ENCODE results near the gene RGL4.
"Not testable (repeated sequence)": the region's sequence is repeated elsewhere in the genome, so short reads cannot be mapped to it uniquely, and the experiment has no call there.

RGL4 gene

DNA sequence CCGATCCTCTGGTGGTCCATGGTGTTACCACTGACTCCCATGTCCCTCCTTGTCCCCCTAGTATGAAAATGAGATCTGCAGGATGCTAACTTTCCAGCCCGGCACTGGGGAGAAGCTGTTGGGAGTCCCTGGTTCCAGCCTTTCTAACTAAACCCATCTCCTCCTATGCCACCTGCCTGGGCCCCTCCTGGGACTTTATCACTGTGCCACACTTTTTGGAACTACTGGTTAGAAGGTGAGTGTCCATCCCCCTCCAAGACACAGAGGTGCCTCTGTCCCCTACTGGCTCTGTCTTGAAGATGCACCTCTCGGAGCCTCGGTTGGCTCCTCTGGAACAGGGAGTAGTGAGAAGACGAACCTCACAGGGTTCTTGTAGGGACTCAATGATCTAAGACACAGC is at the start of gene RGL4:
TSS of gene RGL4 (plus strand) at position 301 of the 400 bp plus-strand sequence. CDS start 1,018 bp downstream, outside the sequence.
- no peak for DNase-seq (ENCODE audit: low read depth, low spot score)
- Histone ChIP-seq H3K9me3 (ENCODE audit: low read depth, low read length) (no peaks in the 10 kb centered on the region), H3K27ac (no peak within 1 kb of the TSS), H3K4me3 (no peak within 1 kb of the TSS), H3K9ac (ENCODE audit: insufficient read length) (no peak within 1 kb of the TSS), H3K36me3 (ENCODE audit: insufficient read depth, low read length) (peaks cover 14% of the 10 kb centered on the region)
- TF ChIP-seq POLR2AphosphoS5 (IDR thresholded peaks at IDR 0.05; ENCODE audit: borderline replicate concordance, low read depth, low read length) (no peak), FOXP2 (optimal IDR thresholded peaks at IDR 0.05; ENCODE audit: control extremely low read depth, extremely low read length, insufficient read depth) (no peak)

DNA sequence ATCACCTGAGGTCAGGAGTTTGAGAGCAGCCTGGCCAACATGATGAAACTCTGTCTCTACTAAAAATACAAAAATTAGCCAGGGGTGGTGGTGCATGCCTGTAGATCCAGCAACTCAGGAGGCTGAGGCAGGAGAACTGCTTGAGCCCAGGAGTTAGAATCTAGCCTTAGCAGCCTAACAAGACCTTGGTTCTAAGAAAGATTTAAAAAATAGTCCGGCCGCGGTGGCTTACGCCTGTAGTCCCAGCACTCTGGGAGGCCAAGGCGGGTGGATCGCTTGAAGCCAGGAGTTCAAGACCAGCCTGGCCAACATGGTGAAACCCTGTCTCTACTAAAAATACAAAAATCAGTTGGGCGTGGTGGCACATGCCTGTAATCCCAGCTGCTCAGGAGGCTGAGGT is 44.3 kb upstream of the RGL4 start:
- DNase-seq (ENCODE audit: low read depth, low spot score); H3K36me3 ChIP-seq (ENCODE audit: insufficient read depth, low read length); H3K4me3 ChIP-seq: not testable (repeated sequence)

DNA sequence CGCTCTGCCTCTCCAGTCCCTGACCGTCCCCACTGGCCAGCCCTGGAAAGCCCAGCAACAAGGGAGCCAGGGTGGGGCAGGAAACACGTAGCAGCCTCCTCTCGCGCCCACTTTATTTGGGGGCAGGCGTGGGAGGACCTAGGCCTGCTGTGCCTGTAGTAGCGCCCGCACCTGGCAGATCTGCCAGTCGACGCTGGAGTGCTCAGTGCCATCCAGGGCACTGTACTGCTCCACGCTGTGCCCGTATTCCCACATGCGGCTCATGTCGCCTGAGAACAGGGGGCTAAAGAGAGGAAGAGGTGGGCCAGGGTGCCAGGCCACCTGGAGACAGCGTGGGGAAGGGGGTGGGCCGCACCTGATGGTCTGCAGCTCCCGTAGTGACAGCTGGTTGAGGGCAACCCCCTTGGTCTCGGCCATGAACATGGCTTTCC is 41.7 kb upstream of the RGL4 start:
- H3K36me3 ChIP-seq (ENCODE audit: insufficient read depth, low read length) = no peaks in the 10 kb centered on the region
- H3K4me3 ChIP-seq = no peak overlapping the region
- TF ChIP-seq EZH2 (IDR thresholded peaks at IDR 0.05) (no peak), POLR2AphosphoS5 (IDR thresholded peaks at IDR 0.05; ENCODE audit: borderline replicate concordance, low read depth, low read length) (no peak), FOXP2 (optimal IDR thresholded peaks at IDR 0.05; ENCODE audit: control extremely low read depth, extremely low read length, insufficient read depth) (no peak)

More for the DNA sequence above, 44.3 kb upstream of the RGL4 start:
- not testable (repeated sequence) for H3K9ac ChIP-seq (ENCODE audit: insufficient read length); H3K27ac ChIP-seq; H3K9me3 ChIP-seq (ENCODE audit: low read depth, low read length)

GRCh38 chr22:23651676-23652075 is 39.1 kb upstream of the RGL4 start:
- H3K9ac ChIP-seq (ENCODE audit: insufficient read length) = no peak overlapping the region
- H3K36me3 ChIP-seq (ENCODE audit: insufficient read depth, low read length) = no peaks in the 10 kb centered on the region
- no peak for DNase-seq (ENCODE audit: low read depth, low spot score)
- no peak for TF ChIP-seq EZH2 (IDR thresholded peaks at IDR 0.05)
- no peak for TF ChIP-seq FOXP2 (optimal IDR thresholded peaks at IDR 0.05; ENCODE audit: control extremely low read depth, extremely low read length, insufficient read depth)
- no peak for TF ChIP-seq POLR2AphosphoS5 (IDR thresholded peaks at IDR 0.05; ENCODE audit: borderline replicate concordance, low read depth, low read length)
- H3K4me3 ChIP-seq = no peak overlapping the region
- no peak overlapping the region for H3K27ac ChIP-seq
- no peaks in the 10 kb centered on the region for H3K9me3 ChIP-seq (ENCODE audit: low read depth, low read length)

More for the DNA sequence above, 41.7 kb upstream of the RGL4 start:
- Histone ChIP-seq H3K9me3 (ENCODE audit: low read depth, low read length) (no peaks in the 10 kb centered on the region), H3K27ac (no peak overlapping the region), H3K9ac (ENCODE audit: insufficient read length) (no peak overlapping the region)
- DNase-seq (ENCODE audit: low read depth, low spot score) = no peak

- no peaks in the 10 kb centered on the region for H3K36me3 ChIP-seq (ENCODE audit: insufficient read depth, low read length)
Measured at GRCh38 chr22:23652286-23652685, 38.5 kb upstream of the RGL4 start.

GRCh38 chr22:23652711-23653110 is 38.1 kb upstream of the RGL4 start:
- Histone ChIP-seq H3K9ac (ENCODE audit: insufficient read length) (no peak overlapping the region), H3K27ac (no peak overlapping the region), H3K4me3 (no peak overlapping the region), H3K36me3 (ENCODE audit: insufficient read depth, low read length) (no peaks in the 10 kb centered on the region), H3K9me3 (ENCODE audit: low read depth, low read length) (no peaks in the 10 kb centered on the region)
- TF ChIP-seq EZH2 (IDR thresholded peaks at IDR 0.05) (no peak), POLR2AphosphoS5 (IDR thresholded peaks at IDR 0.05; ENCODE audit: borderline replicate concordance, low read depth, low read length) (no peak), FOXP2 (optimal IDR thresholded peaks at IDR 0.05; ENCODE audit: control extremely low read depth, extremely low read length, insufficient read depth) (no peak)
- no peak for DNase-seq (ENCODE audit: low read depth, low spot score)

More at GRCh38 chr22:23652286-23652685, 38.5 kb upstream of the RGL4 start:
- TF ChIP-seq POLR2AphosphoS5 (IDR thresholded peaks at IDR 0.05; ENCODE audit: borderline replicate concordance, low read depth, low read length) (no peak), EZH2 (IDR thresholded peaks at IDR 0.05) (no peak), FOXP2 (optimal IDR thresholded peaks at IDR 0.05; ENCODE audit: control extremely low read depth, extremely low read length, insufficient read depth) (no peak)
- H3K9ac ChIP-seq (ENCODE audit: insufficient read length) = no peak overlapping the region
- no peak overlapping the region for H3K4me3 ChIP-seq
- H3K27ac ChIP-seq = no peak overlapping the region
- DNase-seq (ENCODE audit: low read depth, low spot score) = no peak
- H3K9me3 ChIP-seq (ENCODE audit: low read depth, low read length) = no peaks in the 10 kb centered on the region

- TF ChIP-seq FOXP2 (optimal IDR thresholded peaks at IDR 0.05; ENCODE audit: control extremely low read depth, extremely low read length, insufficient read depth) (no peak), EZH2 (IDR thresholded peaks at IDR 0.05) (no peak), POLR2AphosphoS5 (IDR thresholded peaks at IDR 0.05; ENCODE audit: borderline replicate concordance, low read depth, low read length) (no peak)
- Histone ChIP-seq H3K36me3 (ENCODE audit: insufficient read depth, low read length) (peaks cover 9% of the 10 kb centered on the region; the same call in 1 of the 2 replicates), H3K27ac (no peak overlapping the region), H3K9me3 (ENCODE audit: low read depth, low read length) (no peaks in the 10 kb centered on the region), H3K9ac (ENCODE audit: insufficient read length) (no peak overlapping the region), H3K4me3 (no peak overlapping the region)
- DNase-seq (ENCODE audit: low read depth, low spot score) = no peak
Measured at GRCh38 chr22:23655891-23656475, 34.8 kb upstream of the RGL4 start.

- H3K9ac ChIP-seq (ENCODE audit: insufficient read length) = no peak overlapping the region
- DNase-seq (ENCODE audit: low read depth, low spot score) = no peak
- TF ChIP-seq FOXP2 (optimal IDR thresholded peaks at IDR 0.05; ENCODE audit: control extremely low read depth, extremely low read length, insufficient read depth) = no peak
- TF ChIP-seq EZH2 (IDR thresholded peaks at IDR 0.05) = no peak
- no peak for TF ChIP-seq POLR2AphosphoS5 (IDR thresholded peaks at IDR 0.05; ENCODE audit: borderline replicate concordance, low read depth, low read length)
- H3K36me3 ChIP-seq (ENCODE audit: insufficient read depth, low read length) = peaks cover 9% of the 10 kb centered on the region; the same call in 1 of the 2 replicates
- H3K27ac ChIP-seq = no peak overlapping the region
- H3K9me3 ChIP-seq (ENCODE audit: low read depth, low read length) = no peaks in the 10 kb centered on the region
- no peak overlapping the region for H3K4me3 ChIP-seq
Measured at GRCh38 chr22:23657727-23658126, 33.1 kb upstream of the RGL4 start.

DNA sequence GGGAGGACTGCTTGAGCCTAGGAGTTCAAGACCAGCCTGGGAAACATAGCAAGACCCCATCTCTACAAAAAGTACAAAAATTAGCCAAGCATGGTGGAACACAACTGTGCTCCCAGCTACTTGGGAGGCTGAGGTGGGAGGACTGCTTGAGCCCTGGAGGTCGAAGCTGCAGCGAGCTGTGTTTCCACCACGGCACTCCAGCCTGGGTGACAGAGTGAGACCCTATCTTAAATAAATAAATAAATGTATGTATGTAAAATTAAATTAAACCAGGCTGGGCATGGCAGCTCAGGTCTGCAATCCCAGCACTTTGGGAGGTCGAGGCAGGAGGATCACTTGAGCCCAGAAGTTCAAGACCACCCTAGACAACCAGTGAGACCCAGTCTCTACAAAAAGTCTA is 30.4 kb upstream of the RGL4 start:
- not testable (repeated sequence) for H3K36me3 ChIP-seq (ENCODE audit: insufficient read depth, low read length); DNase-seq (ENCODE audit: low read depth, low spot score); H3K9me3 ChIP-seq (ENCODE audit: low read depth, low read length); H3K4me3 ChIP-seq; H3K9ac ChIP-seq (ENCODE audit: insufficient read length); H3K27ac ChIP-seq
